Muscle of leg (tissue), 11 donors: ENCODE measurements around the gene CHN2. TPM values are rescaled to one million over a fixed set of nuclear protein-coding genes. Genes with fewer than 3 reads are reported as not detected.

Source experiments
- DNase-seq: peaks from one replicate; pipeline ENCODE4 v3.0.0; 2013
- H3K27ac ChIP-seq: one replicate; pipeline ENCODE4 v1.5.1; 2013; ENCODE audit warnings: mild to moderate bottlenecking, low read length, control low read depth
- H3K27me3 ChIP-seq: one replicate; pipeline ENCODE4 v1.6.1; 2013; ENCODE audit warnings: low read length; ENCODE audit not compliant: control insufficient read depth, insufficient read depth
- H3K36me3 ChIP-seq: one replicate; pipeline ENCODE4 v1.6.1; 2013; ENCODE audit warnings: low read length; ENCODE audit not compliant: control insufficient read depth, insufficient read depth
- H3K4me1 ChIP-seq: one replicate; pipeline ENCODE4 v1.6.1; 2013; ENCODE audit warnings: low read length; ENCODE audit not compliant: control insufficient read depth, insufficient read depth
- H3K4me3 ChIP-seq: one replicate; pipeline ENCODE4 v1.5.1; 2013; ENCODE audit warnings: low read length, control low read depth
- H3K9me3 ChIP-seq: replicated peaks from 2 replicates; pipeline ENCODE4 v1.6.1; 2013; ENCODE audit warnings: low read depth, low read length; ENCODE audit not compliant: control insufficient read depth
- WGBS: methylation state at CpG from one replicate; pipeline ENCODE4 v1.1.5; 2013; ENCODE audit warnings: missing lambda C conversion rate; ENCODE audit not compliant: insufficient coverage; 5-methylcytosine and 5-hydroxymethylcytosine counted together
- polyA plus RNA-seq, 8 donors: library from polyadenylated mRNA; unstranded; fragments of 120-200 nt; gene quantifications; one replicate each; pipeline versions ENCODE4 v1.2.1 to v1.2.3, GENCODE V29; 2013; ENCODE audit warnings: inconsistent platforms in 1 of 8, low replicate concordance in 1 of 8; ENCODE audit not compliant: insufficient read length in 8 of 8, insufficient read depth in 1 of 8
- total RNA-seq: library from RNA; stranded (reverse); fragments of 120-200 nt; gene quantifications from one replicate; pipeline ENCODE4 v1.2.4, GENCODE V29; 2013

The CHN2 gene
- total and polyA plus RNA-seq, 9 donors = 7.6 to 18.2 (median 10.2) TPM

DNA sequence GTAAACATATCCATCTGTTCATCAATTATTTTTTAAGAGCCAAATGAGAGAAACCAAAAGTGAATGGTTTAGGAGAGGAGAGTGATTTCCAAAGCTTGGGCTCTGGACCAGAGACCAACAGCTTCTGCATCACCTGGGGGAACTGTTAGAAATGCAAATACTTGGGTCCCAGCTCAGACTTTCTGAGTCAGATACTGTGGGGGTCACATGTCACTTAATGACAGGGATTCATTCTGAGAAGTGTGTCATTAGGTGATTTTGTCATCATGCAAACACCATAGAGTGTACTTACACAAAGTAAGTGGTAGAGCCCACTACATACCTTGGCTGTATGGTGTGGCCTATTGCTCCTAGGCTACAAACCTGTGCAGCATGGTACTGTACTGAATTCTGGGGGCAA lies 240.6 kb downstream of the CHN2 start:
- Histone ChIP-seq H3K4me1 (no peaks in the 10 kb centered on the region), H3K36me3 (no peaks in the 10 kb centered on the region), H3K4me3 (no peak overlapping the region), H3K27ac (no peak overlapping the region), H3K27me3 (no peaks in the 10 kb centered on the region), H3K9me3 (no peaks in the 10 kb centered on the region)
- DNase-seq = no peak

DNA sequence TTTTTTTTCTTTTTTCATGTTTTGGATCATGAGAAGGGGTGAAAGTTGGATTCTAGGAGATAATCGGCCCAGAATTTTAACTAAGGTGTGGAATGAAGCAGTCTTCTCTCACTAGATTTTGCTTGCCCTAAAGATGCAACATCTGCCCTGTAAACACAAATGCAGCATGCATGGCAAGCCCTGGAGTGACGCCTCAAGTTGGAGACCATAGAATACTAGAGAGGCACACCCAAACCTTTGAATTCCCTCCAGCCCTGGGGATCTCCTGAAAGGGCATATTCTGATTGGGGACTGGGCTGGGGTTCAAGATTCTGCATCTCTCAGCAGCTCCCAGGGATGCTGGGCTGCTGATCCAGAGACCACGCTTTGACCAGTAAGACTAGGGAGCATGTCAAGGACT lies 241.3 kb downstream of the CHN2 start:
- DNase-seq = no peak
- Histone ChIP-seq H3K27me3 (no peaks in the 10 kb centered on the region), H3K4me3 (no peak overlapping the region), H3K4me1 (no peaks in the 10 kb centered on the region), H3K36me3 (no peaks in the 10 kb centered on the region), H3K27ac (no peak overlapping the region), H3K9me3 (no peaks in the 10 kb centered on the region)
- WGBS = no CpG with 5 or more reads among the region's 3 CpGs

DNA sequence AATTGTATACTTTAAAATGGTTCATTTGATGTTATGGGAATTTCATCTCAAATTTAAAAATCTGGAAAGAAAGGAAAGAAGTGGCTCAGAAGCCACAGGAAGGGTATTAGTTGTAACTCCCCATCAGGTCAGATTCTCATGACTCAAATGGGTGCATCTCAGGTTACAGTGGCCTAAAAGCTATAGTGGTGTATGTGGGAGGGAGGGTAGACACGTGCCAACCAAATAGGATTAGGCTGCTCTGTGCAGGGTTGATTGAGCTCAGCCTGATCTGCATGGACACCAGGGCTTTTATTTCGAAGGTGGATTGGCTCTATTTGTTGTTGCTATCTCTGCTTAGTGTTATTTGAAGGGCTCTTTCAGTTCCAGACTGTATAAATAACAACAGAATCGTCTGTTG lies 247.6 kb downstream of the CHN2 start:
- no peak overlapping the region for H3K27ac ChIP-seq
- H3K9me3 ChIP-seq = no peaks in the 10 kb centered on the region
- H3K4me3 ChIP-seq = no peak overlapping the region
- no peaks in the 10 kb centered on the region for H3K36me3 ChIP-seq
- DNase-seq = peak; percentile 34
- WGBS = 40% methylated on average over 1 of the region's 3 CpGs
- H3K27me3 ChIP-seq = no peaks in the 10 kb centered on the region
- no peaks in the 10 kb centered on the region for H3K4me1 ChIP-seq

DNA sequence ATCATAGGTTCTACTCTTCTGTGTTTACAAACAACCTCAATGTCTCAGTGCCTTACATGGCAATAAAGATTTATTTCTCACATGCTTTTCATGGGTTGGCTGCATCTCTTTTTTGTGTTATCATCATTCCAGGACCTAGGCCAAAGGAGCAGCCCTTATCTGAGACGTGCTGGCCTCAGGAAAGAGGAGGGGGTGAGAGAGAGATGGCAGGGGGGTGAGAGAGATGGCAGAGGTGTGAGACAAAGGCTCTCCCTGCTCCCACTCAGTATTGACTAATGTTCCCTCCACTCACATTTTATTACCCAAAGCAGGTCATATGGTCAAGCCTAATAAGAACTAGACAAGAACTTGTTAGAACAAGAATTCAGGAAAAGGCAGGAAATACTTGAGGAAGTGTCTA lies 249.0 kb downstream of the CHN2 start:
- WGBS = no CpG with 5 or more reads among the region's 1 CpG
- no peaks in the 10 kb centered on the region for H3K9me3 ChIP-seq
- no peaks in the 10 kb centered on the region for H3K36me3 ChIP-seq
- no peak for DNase-seq
- H3K4me1 ChIP-seq = no peaks in the 10 kb centered on the region
- H3K4me3 ChIP-seq = no peak overlapping the region
- H3K27me3 ChIP-seq = no peaks in the 10 kb centered on the region
- no peak overlapping the region for H3K27ac ChIP-seq

DNA sequence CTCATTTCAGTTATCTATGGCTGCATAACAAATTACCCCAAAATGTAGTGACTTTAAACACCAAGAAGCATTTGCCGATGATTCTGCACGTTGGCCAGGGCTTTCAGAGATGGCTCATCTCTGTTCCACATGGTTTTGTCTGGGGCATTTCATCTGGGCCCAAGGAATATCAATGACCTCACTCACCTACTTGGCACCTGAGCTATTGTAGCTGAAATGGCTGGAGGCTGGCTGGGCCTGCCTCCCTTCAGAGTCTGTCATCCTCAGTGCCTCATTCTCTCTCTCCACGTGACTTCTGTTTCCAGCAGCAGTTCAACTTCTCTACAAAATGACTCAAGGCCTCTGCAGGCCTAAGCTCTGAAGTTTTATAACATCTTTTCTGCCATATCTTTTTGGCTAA lies 249.7 kb downstream of the CHN2 start:
- Histone ChIP-seq H3K9me3 (no peaks in the 10 kb centered on the region), H3K27ac (no peak overlapping the region), H3K27me3 (no peaks in the 10 kb centered on the region), H3K36me3 (no peaks in the 10 kb centered on the region), H3K4me1 (no peaks in the 10 kb centered on the region), H3K4me3 (no peak overlapping the region)
- 82% methylated on average over 3 of the region's 3 CpGs for WGBS
- no peak for DNase-seq

DNA sequence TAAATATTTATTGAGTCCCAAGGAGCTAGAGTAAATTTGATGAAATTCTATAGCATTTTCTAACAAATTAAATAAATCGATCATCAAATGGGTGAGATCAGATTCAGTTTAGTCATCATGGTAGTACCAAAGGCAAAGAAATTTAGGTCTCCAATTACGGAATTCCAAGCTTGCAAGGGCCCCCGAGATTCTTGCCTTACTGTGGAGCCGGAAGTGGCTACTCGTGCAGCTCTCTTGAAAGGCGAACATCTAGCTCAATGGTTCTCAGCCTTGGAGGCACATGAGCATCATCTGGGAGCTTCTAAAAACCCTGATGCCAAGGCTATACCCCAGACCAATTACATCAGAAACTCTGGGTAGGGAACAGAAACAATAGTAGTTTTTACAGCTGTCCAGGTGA lies 251.2 kb downstream of the CHN2 start:
- no peaks in the 10 kb centered on the region for H3K36me3 ChIP-seq
- no peaks in the 10 kb centered on the region for H3K9me3 ChIP-seq
- no peak overlapping the region for H3K27ac ChIP-seq
- no peaks in the 10 kb centered on the region for H3K27me3 ChIP-seq
- no peak for DNase-seq
- H3K4me1 ChIP-seq = no peaks in the 10 kb centered on the region
- H3K4me3 ChIP-seq = no peak overlapping the region
- WGBS = 72% methylated on average over 5 of the region's 6 CpGs

DNA sequence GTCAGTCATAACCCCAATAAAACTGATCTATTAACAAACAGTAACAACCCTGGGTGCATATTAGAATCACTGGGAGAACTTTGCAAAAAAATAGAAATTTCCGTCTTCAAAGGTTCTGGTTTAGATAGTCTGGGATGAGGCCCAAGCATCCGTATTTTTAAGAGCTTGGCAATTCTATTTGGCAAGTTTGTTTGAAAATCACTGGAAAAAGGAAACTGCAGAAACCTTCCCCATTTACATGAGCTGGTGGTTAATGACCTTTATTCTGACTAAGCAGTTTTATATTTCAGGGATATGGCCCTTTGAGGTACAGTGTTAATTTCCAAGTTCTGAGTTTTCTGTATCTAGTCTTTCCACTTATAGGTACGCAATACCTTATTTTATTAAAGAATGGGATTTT lies 253.3 kb downstream of the CHN2 start:
- Histone ChIP-seq H3K27ac (no peak overlapping the region), H3K4me3 (no peak overlapping the region), H3K4me1 (no peaks in the 10 kb centered on the region), H3K9me3 (no peaks in the 10 kb centered on the region), H3K27me3 (no peaks in the 10 kb centered on the region), H3K36me3 (no peaks in the 10 kb centered on the region)
- DNase-seq = peak; percentile 76
- WGBS = no CpG with 5 or more reads among the region's 3 CpGs

DNA sequence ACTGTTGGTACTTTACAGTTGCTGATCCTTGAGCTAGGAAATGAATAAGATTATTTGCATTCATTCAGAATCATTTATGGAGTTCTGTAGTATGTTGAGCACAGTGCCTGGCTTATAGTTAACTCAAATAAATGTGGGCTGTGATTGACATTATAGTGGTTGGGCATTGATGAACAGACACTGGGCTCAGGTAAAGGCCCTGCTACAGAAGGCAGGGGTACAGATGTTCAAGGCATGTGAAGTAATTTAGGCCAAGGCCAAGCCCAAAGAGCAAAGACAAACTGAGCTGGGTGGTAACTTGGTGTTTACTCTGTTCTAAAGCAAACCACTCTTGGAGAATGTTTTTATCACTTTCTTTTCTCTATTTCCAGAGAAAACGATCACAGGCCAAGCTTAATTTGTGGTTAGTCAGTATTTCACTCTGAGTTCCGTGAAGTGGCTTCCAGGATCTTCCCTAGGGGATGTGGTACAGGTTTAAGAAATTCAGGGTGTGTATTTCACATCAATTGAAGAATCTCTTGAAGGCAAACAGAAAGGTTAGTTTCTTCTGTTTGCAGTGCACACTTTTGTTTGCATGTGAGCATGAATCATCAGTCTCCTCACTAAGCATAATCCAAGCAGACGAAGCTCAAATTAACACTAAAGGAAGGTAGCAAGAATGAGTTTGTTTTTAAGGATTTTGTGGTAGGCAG lies 255.1 kb downstream of the CHN2 start:
- H3K36me3 ChIP-seq = no peaks in the 10 kb centered on the region
- no peaks in the 10 kb centered on the region for H3K27me3 ChIP-seq
- no CpG with 5 or more reads among the region's 3 CpGs for WGBS
- no peak overlapping the region for H3K4me3 ChIP-seq
- no peak for DNase-seq
- no peaks in the 10 kb centered on the region for H3K4me1 ChIP-seq
- H3K27ac ChIP-seq = no peak overlapping the region
- H3K9me3 ChIP-seq = no peaks in the 10 kb centered on the region

DNA sequence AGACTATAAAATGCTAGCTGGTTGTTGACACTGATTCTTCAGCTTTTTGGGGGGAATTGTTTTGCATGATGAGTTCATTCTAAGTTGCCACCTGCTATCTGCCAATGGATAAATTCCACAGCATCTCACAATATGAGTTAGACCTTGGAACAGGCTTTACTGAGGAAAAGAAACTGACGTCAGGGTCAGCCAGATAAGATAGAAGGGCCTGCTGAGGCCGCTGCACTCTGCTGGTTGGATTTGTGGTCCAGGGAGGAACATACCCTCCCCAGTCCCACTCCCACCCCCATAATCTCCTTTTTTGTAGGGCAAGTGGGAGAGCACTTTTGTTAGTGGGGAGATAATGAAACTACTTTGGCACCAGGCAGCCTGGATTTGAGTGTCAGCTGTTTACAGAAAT lies 258.4 kb downstream of the CHN2 start:
- H3K27me3 ChIP-seq = no peaks in the 10 kb centered on the region
- H3K4me1 ChIP-seq = no peaks in the 10 kb centered on the region
- WGBS = no CpG with 5 or more reads among the region's 2 CpGs
- H3K27ac ChIP-seq = no peak overlapping the region
- no peaks in the 10 kb centered on the region for H3K9me3 ChIP-seq
- no peak overlapping the region for H3K4me3 ChIP-seq
- no peaks in the 10 kb centered on the region for H3K36me3 ChIP-seq
- no peak for DNase-seq

DNA sequence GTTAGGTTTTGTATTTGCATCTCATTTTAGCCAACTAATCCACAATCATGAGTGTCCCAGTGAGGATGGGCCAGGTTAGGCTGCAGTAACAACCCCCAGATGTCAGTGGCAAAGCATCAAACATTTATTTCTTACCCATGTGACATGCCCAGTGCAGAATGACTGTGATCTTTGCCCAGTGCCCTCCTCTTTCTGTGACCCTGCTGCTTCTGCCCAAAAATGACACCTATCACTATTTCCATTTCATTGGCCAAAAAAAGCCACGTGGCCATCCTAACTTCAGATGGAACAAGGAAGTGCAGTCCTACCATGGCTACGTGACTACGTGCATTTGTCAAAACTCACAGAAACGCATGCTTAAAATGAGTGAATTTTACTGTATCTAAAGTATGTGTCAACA lies 259.9 kb downstream of the CHN2 start:
- 100% methylated on average over 1 of the region's 4 CpGs for WGBS
- H3K4me3 ChIP-seq = no peak overlapping the region
- no peaks in the 10 kb centered on the region for H3K27me3 ChIP-seq

DNA sequence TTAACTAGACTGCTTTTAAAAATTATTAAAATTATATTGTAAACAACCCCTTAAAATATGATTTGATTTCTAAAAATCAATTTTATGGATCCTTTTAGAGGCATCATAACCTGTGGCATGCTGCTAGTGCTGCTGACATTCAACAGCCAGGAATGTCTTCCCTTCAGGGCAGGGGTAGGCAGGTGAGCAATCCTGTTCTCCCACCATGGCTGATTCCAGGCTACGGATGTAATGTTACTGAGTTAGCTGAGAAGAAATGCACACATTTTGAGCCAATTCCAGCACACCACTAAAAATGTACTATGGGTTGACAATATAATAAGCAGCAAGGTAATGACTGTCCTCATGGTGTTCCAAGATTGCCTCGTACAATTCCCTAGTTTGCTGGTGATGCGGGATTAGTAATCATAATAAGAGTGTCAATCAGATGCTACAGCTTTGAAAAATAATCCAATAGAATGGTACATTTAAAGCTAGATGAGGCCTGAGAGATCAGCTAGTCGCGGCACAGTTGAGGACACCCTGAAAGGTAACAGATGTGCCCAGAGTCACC lies 260.4 kb downstream of the CHN2 start:
- Histone ChIP-seq H3K4me3 (no peak overlapping the region), H3K36me3 (no peaks in the 10 kb centered on the region), H3K27me3 (no peaks in the 10 kb centered on the region), H3K9me3 (no peaks in the 10 kb centered on the region), H3K27ac (no peak overlapping the region), H3K4me1 (no peaks in the 10 kb centered on the region)
- WGBS = no CpG with 5 or more reads among the region's 5 CpGs
- DNase-seq = no peak

More for the DNA sequence above, 259.9 kb downstream of the CHN2 start:
- H3K27ac ChIP-seq = no peak overlapping the region
- H3K4me1 ChIP-seq = no peaks in the 10 kb centered on the region
- H3K36me3 ChIP-seq = no peaks in the 10 kb centered on the region
- no peak for DNase-seq
- no peaks in the 10 kb centered on the region for H3K9me3 ChIP-seq
